GM12878 (cell line): ENCODE measurements around the gene PSMC3. TPM values are rescaled to one million over a fixed set of nuclear protein-coding genes. Genes with fewer than 3 reads are reported as not detected.

ENCODE experiments used
- BMI1 ChIP-seq: fragments of 450-650 bp; IDR thresholded peaks from 2 replicates; pipeline ENCODE4 v1.6.1; 2016; ENCODE audit warnings: mild to moderate bottlenecking, moderate library complexity, borderline replicate concordance
- CEBPB ChIP-seq, 2 experiments: fragments of 150-350 bp in 1 of 2; IDR thresholded peaks; 2 replicates each; pipeline ENCODE4 v1.6.1; 2012 to 2014; ENCODE audit warnings: low read depth in 2 of 2, low read length in 2 of 2, borderline replicate concordance in 1 of 2, inconsistent platforms in 1 of 2
- EP300 ChIP-seq, 2 experiments: fragments of 150-350 bp in 1 of 2; IDR thresholded peaks; 2 replicates each; pipeline ENCODE4 v1.6.1; 2011 to 2012; ENCODE audit warnings: low read depth in 2 of 2, low read length in 2 of 2, borderline replicate concordance in 1 of 2, improper control_type of control experiment in 1 of 2, inconsistent platforms in 1 of 2; ENCODE audit not compliant: control insufficient read depth in 1 of 2
- FOS ChIP-seq: IDR thresholded peaks from 3 replicates; pipeline ENCODE4 v1.6.1; 2011; ENCODE audit warnings: borderline replicate concordance; ENCODE audit not compliant: insufficient read length; ENCODE audit errors: extremely low read depth
- IKZF2 ChIP-seq, 2 experiments: fragments of 450-650 bp; IDR thresholded peaks; 2 replicates each; pipeline ENCODE4 v1.6.1; 2017; ENCODE audit warnings: mild to moderate bottlenecking in 2 of 2, moderate library complexity in 2 of 2
- IRF3 ChIP-seq: fragments of 450-650 bp; IDR thresholded peaks from 2 replicates; pipeline ENCODE4 v1.6.1; 2014; ENCODE audit warnings: mild to moderate bottlenecking
- KAT2A ChIP-seq: conservative IDR thresholded peaks from 2 replicates; pipeline ENCODE4 v1.6.1; 2011; ENCODE audit warnings: low read depth, low read length; ENCODE audit not compliant: control insufficient read depth
- KDM1A ChIP-seq: fragments of 200-600 bp; sonication (generic); IDR thresholded peaks from 2 replicates; pipeline ENCODE4 v1.6.1; 2016; ENCODE audit warnings: borderline replicate concordance
- NBN ChIP-seq: fragments of 450-650 bp; IDR thresholded peaks from 2 replicates; pipeline ENCODE4 v1.6.1; 2016
- NFYA ChIP-seq: IDR thresholded peaks from 2 replicates; pipeline ENCODE4 v1.6.1; 2011; ENCODE audit warnings: low read depth, mild to moderate bottlenecking, low read length, improper control_type of control experiment, borderline replicate concordance
- NR2F1 ChIP-seq: fragments of 450-650 bp; conservative IDR thresholded peaks from 2 replicates; pipeline ENCODE4 v1.6.1; 2017; ENCODE audit warnings: mild to moderate bottlenecking
- PKNOX1 ChIP-seq: fragments of 450-650 bp; IDR thresholded peaks from 2 replicates; pipeline ENCODE4 v1.6.1; 2016; ENCODE audit warnings: mild to moderate bottlenecking
- POLR2AphosphoS5 ChIP-seq: IDR thresholded peaks from 2 replicates; pipeline ENCODE4 v1.6.1; 2011; ENCODE audit warnings: mild to moderate bottlenecking, low read length, inconsistent platforms
- RCOR1 ChIP-seq: conservative IDR thresholded peaks from 2 replicates; pipeline ENCODE4 v1.6.1; 2012; ENCODE audit warnings: low read depth, low read length, improper control_type of control experiment
- TARDBP ChIP-seq: IDR thresholded peaks from 2 replicates; pipeline ENCODE4 v1.6.1; 2016; ENCODE audit warnings: borderline replicate concordance
- TBL1XR1 ChIP-seq: IDR thresholded peaks from 2 replicates; pipeline ENCODE4 v1.6.1; 2012; ENCODE audit warnings: low read depth, low read length, improper control_type of control experiment
- ZNF217 ChIP-seq: fragments of 450-650 bp; IDR thresholded peaks from 2 replicates; pipeline ENCODE4 v1.6.1; 2017; ENCODE audit warnings: antibody characterized with exemption, mild to moderate bottlenecking
- ZZZ3 ChIP-seq: IDR thresholded peaks from 2 replicates; pipeline ENCODE4 v1.6.1; 2011; ENCODE audit warnings: low read depth; ENCODE audit not compliant: control insufficient read depth, insufficient read length
- polyA plus RNA-seq, 11 experiments: library from polyadenylated mRNA; depleted of rRNA in 4 of 11; unstranded in 6 of 11; stranded (reverse) in 5 of 11; fragments of >200 nt; fragmentation: Nextera tagmentation in 4 of 11; fragmentation: Illumina TruSeq in 1 of 11; extraction: Ambion mirVana in 4 of 11; extraction: Trizol in 1 of 11; gene quantifications; 1 replicate in 1 of 11; 2 replicates in 10 of 11; pipeline versions ENCODE4 v1.2.1 to v1.2.3, GENCODE V29; 2011 to 2016; ENCODE audit warnings: inconsistent platforms in 2 of 11, missing spikeins in 2 of 11, low read depth in 1 of 11
- total RNA-seq, 4 experiments: library from RNA; depleted of rRNA in 3 of 4; stranded (reverse); fragments of >200 nt in 3 of 4; fragmentation: Illumina TruSeq in 1 of 4; extraction: Trizol in 1 of 4; gene quantifications; 2 replicates each; pipeline versions ENCODE4 v1.2.1 to v1.2.3, GENCODE V29; 2013 to 2021
- TF ChIP-seq, protein P1 (sequence below): IDR thresholded peaks from 2 replicates; pipeline ENCODE4 v1.6.1; 2012; ENCODE audit warnings: low read depth, low read length, improper control_type of control experiment
- TF ChIP-seq, protein P2 (sequence below): fragments of 150-350 bp; IDR thresholded peaks from 2 replicates; pipeline ENCODE4 v1.6.1; 2016; ENCODE audit warnings: low read depth, low read length
- TF ChIP-seq, protein P3 (sequence below): IDR thresholded peaks from 2 replicates; pipeline ENCODE4 v1.6.1; 2011; ENCODE audit warnings: borderline replicate concordance, low read depth, mild to moderate bottlenecking, moderate library complexity, low read length; ENCODE audit not compliant: insufficient read depth, poor library complexity, severe bottlenecking

PSMC3 gene
- total and polyA plus RNA-seq, 10 of the 15 experiments (the other 5 are each of a cell fraction or from before 2014, with no cell fraction given), result 39.5 to 289 (median 155) TPM

GRCh38 chr11:47426062-47426956 is at the start of gene PSMC3 (continued):
- no peak for TF ChIP-seq NFYA
- TF ChIP-seq, protein P1, sequence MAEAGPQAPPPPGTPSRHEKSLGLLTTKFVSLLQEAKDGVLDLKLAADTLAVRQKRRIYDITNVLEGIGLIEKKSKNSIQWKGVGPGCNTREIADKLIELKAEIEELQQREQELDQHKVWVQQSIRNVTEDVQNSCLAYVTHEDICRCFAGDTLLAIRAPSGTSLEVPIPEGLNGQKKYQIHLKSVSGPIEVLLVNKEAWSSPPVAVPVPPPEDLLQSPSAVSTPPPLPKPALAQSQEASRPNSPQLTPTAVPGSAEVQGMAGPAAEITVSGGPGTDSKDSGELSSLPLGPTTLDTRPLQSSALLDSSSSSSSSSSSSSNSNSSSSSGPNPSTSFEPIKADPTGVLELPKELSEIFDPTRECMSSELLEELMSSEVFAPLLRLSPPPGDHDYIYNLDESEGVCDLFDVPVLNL, result peak; percentile 85
- TF ChIP-seq FOS, result no peak
- TF ChIP-seq IRF3, result no peak
- TF ChIP-seq, protein P2, sequence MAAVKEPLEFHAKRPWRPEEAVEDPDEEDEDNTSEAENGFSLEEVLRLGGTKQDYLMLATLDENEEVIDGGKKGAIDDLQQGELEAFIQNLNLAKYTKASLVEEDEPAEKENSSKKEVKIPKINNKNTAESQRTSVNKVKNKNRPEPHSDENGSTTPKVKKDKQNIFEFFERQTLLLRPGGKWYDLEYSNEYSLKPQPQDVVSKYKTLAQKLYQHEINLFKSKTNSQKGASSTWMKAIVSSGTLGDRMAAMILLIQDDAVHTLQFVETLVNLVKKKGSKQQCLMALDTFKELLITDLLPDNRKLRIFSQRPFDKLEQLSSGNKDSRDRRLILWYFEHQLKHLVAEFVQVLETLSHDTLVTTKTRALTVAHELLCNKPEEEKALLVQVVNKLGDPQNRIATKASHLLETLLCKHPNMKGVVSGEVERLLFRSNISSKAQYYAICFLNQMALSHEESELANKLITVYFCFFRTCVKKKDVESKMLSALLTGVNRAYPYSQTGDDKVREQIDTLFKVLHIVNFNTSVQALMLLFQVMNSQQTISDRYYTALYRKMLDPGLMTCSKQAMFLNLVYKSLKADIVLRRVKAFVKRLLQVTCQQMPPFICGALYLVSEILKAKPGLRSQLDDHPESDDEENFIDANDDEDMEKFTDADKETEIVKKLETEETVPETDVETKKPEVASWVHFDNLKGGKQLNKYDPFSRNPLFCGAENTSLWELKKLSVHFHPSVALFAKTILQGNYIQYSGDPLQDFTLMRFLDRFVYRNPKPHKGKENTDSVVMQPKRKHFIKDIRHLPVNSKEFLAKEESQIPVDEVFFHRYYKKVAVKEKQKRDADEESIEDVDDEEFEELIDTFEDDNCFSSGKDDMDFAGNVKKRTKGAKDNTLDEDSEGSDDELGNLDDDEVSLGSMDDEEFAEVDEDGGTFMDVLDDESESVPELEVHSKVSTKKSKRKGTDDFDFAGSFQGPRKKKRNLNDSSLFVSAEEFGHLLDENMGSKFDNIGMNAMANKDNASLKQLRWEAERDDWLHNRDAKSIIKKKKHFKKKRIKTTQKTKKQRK, result no peak
- TF ChIP-seq, protein P3, sequence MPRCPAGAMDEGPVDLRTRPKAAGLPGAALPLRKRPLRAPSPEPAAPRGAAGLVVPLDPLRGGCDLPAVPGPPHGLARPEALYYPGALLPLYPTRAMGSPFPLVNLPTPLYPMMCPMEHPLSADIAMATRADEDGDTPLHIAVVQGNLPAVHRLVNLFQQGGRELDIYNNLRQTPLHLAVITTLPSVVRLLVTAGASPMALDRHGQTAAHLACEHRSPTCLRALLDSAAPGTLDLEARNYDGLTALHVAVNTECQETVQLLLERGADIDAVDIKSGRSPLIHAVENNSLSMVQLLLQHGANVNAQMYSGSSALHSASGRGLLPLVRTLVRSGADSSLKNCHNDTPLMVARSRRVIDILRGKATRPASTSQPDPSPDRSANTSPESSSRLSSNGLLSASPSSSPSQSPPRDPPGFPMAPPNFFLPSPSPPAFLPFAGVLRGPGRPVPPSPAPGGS, result no peak
- no peak for TF ChIP-seq KAT2A
- no peak for TF ChIP-seq TARDBP
- no peak; the same call in none of the 2 replicates for TF ChIP-seq NBN
- TF ChIP-seq TBL1XR1, result no peak
- TF ChIP-seq BMI1, result no peak
- no peak for TF ChIP-seq ZNF217
- 0 out of 2 replicates have a peak, but pooled peaks have one; percentile 74 for TF ChIP-seq RCOR1
- TF ChIP-seq ZZZ3, result no peak
- peak in 1 of 2 experiments; percentile 99; a peak in 2 of 4 replicates for TF ChIP-seq EP300 (IDR thresholded peaks at IDR 0.05; ENCODE audit: borderline replicate concordance in 1 of 2, control insufficient read depth in 1 of 2, low read depth in 2 of 2, low read length in 2 of 2)
- TF ChIP-seq CEBPB (IDR thresholded peaks at IDR 0.05; ENCODE audit: borderline replicate concordance in 1 of 2, low read depth in 2 of 2, low read length in 2 of 2), result 0 out of 4 replicates have a peak, but pooled peaks of 1 of the 2 experiments have one; percentile 4
- peak; percentile 61 to 62; a peak in 3 of 4 replicates for TF ChIP-seq IKZF2 (IDR thresholded peaks at IDR 0.05)
- TF ChIP-seq POLR2AphosphoS5, result peak; percentile 92
- TF ChIP-seq NR2F1, result peak; percentile 14; the same call in 1 of the 2 replicates
- TF ChIP-seq PKNOX1, result peak; percentile 26; the same call in 1 of the 2 replicates
- no peak for TF ChIP-seq KDM1A
